PC-3 (cell line): ENCODE results near the gene CFAP53.

ENCODE experiments used
- CTCF ChIP-seq: fragments of 300-600 bp; sonication (generic); conservative IDR thresholded peaks from 2 replicates; pipeline ENCODE4 v1.5.1; 2017; ENCODE audit warnings: antibody characterized with exemption, low read depth, mild to moderate bottlenecking, low read length
- EZH2 ChIP-seq: fragments of 300-600 bp; sonication (generic); IDR thresholded peaks from one replicate; pipeline ENCODE4 v1.6.1; 2017; ENCODE audit warnings: antibody characterized with exemption, mild to moderate bottlenecking, low read length; ENCODE audit not compliant: unreplicated experiment
- EZH2phosphoT487 ChIP-seq: fragments of 300-600 bp; sonication (generic); IDR thresholded peaks from 2 replicates; pipeline ENCODE4 v1.6.1; 2018; ENCODE audit warnings: mild to moderate bottlenecking, antibody characterized with exemption, low read length, borderline replicate concordance

DNA sequence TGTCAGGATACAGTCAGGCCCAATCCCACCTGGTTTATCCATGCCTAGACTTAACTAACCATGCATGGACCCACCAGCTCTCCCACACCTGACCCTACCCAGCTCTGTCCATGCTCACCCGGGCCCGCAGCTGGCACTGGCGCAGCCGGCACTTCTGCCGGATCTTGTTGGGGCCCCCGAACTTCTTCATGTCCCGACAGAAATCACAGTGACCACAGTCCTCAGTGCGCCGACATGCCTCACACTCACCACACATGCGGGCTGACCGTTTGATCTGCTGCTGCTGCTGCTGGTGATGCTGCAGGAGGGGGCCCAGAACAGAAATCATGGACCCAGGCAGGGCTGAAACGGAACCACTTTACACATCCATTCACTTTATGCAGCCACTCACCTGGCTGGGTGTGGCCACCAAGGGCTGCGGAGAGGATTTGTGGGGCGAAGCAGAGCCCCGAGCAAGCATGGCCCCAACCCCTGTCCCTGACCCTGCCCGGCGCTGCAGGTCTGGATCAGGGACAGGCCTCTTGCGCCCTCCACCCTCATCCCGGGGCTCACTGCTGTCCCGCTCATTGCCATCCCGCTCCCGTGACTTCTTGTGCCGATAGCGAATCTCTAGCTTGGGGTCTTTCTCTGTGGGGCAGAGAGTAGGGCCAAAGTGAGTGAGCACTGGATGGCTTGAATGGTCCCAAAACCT is 19.5 kb upstream of the CFAP53 start:
- TF ChIP-seq CTCF (no peak), EZH2 (no peak), EZH2phosphoT487 (no peak)
